Ovary (tissue), 3 donors: ENCODE results near the gene UNC13B.

Source experiments
- POLR2A ChIP-seq: fragments of 450-650 bp; IDR thresholded peaks from one replicate; pipeline ENCODE4 v1.6.1; 2017; ENCODE audit warnings: antibody characterized with exemption, mild to moderate bottlenecking, moderate library complexity
- TF ChIP-seq, protein P1 (sequence below), 3 donors: fragments of 450-650 bp in 2 of 3; fragments of 200-600 bp in 1 of 3; IDR thresholded peaks; one replicate each; pipeline versions ENCODE4 v1.5.1 to v1.8.0; 2016 to 2022; ENCODE audit warnings: antibody characterized with exemption in 3 of 3, mild to moderate bottlenecking in 1 of 3
- donor health status: DM: no; HTN: no; CAD: no.

DNA sequence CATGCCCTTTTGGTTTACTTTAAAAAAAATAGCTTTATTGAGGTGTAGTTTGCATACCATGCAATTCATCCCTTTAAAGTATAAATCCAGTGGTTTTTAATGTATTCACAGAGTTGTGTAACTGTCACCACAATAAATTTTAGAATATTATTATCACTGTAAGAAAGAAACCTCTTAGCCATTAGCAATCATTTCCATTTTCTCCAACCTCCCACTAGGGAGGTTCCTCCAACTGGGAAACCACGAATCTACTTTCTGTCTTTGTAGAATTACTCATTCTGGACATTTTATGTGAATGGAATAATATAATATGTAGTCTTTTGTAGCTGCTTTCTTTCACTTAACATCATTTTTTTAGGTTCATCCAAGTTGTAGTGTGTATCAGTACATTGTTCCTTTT lies 43.5 kb downstream of the UNC13B start:
- TF ChIP-seq, protein P1, sequence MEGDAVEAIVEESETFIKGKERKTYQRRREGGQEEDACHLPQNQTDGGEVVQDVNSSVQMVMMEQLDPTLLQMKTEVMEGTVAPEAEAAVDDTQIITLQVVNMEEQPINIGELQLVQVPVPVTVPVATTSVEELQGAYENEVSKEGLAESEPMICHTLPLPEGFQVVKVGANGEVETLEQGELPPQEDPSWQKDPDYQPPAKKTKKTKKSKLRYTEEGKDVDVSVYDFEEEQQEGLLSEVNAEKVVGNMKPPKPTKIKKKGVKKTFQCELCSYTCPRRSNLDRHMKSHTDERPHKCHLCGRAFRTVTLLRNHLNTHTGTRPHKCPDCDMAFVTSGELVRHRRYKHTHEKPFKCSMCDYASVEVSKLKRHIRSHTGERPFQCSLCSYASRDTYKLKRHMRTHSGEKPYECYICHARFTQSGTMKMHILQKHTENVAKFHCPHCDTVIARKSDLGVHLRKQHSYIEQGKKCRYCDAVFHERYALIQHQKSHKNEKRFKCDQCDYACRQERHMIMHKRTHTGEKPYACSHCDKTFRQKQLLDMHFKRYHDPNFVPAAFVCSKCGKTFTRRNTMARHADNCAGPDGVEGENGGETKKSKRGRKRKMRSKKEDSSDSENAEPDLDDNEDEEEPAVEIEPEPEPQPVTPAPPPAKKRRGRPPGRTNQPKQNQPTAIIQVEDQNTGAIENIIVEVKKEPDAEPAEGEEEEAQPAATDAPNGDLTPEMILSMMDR (IDR thresholded peaks at IDR 0.05) = no peak
- TF ChIP-seq POLR2A = no peak
